Breast epithelium (tissue), 4 donors: ENCODE data around the gene PDP2. TPM values are rescaled to one million over a fixed set of nuclear protein-coding genes. Genes with fewer than 3 reads are reported as not detected.
A peak's percentile ranks its signal among the peaks of the same experiment; 100 is the strongest.

Experiments
- DNase-seq, 2 donors: peaks; one replicate each; pipeline ENCODE4 v3.0.0-alpha.2; 2019; ENCODE audit warnings: low spot score in 2 of 2
- H3K27ac ChIP-seq, 2 donors: fragments of 200-600 bp; sonication (generic) in 1 of 2; one replicate each; pipeline ENCODE4 v1.5.1; 2016 to 2019; ENCODE audit warnings: mild to moderate bottlenecking in 1 of 2
- H3K27me3 ChIP-seq, 2 donors: fragments of 200-600 bp; sonication (generic) in 1 of 2; one replicate each; pipeline versions ENCODE4 v1.5.1 to v1.6.0; 2017 to 2019; ENCODE audit warnings: control low read depth in 1 of 2, mild to moderate bottlenecking in 1 of 2
- H3K36me3 ChIP-seq: fragments of 200-600 bp; one replicate; pipeline ENCODE4 v1.5.1; 2019
- H3K4me1 ChIP-seq, 2 donors: fragments of 200-600 bp; sonication (generic); one replicate each; pipeline ENCODE4 v1.5.1; 2016 to 2019; ENCODE audit warnings: control low read depth in 1 of 2
- H3K4me3 ChIP-seq, 3 donors: fragments of 200-600 bp; sonication (generic); 1 replicate in 2 of 3; 2 replicates in 1 of 3; pipeline ENCODE4 v1.5.1; 2016 to 2019; ENCODE audit warnings: mild to moderate bottlenecking in 3 of 3, moderate library complexity in 2 of 3
- H3K9me3 ChIP-seq, 2 donors: fragments of 200-600 bp; sonication (generic) in 1 of 2; one replicate each; pipeline ENCODE4 v1.5.1; 2016 to 2019; ENCODE audit warnings: control low read depth in 1 of 2
- POLR2A ChIP-seq: fragments of 450-650 bp; IDR thresholded peaks from one replicate; pipeline ENCODE4 v1.6.1; 2016; ENCODE audit warnings: antibody characterized with exemption, mild to moderate bottlenecking, moderate library complexity
- POLR2AphosphoS5 ChIP-seq, 3 donors: sonication (generic); formaldehyde crosslinking; IDR thresholded peaks; one replicate each; pipeline ENCODE4 v1.6.1; 2017; ENCODE audit warnings: antibody characterized with exemption in 3 of 3
- intact Hi-C: fragments of 100-400 bp; cut with DNase I; formaldehyde crosslinking; loops from one replicate; pipeline ENCODE4 v1.15.1; 2023; ENCODE audit warnings: low total_unique reads
- total RNA-seq, 3 donors: library from RNA; depleted of rRNA; stranded (reverse); fragments of >200 nt; gene quantifications; one replicate each; pipeline ENCODE4 v1.1.0, GENCODE V29; 2016
- TF ChIP-seq, protein P1 (sequence below), 3 donors: fragments of 450-650 bp; IDR thresholded peaks; one replicate each; pipeline ENCODE4 v1.5.1; 2016 to 2017; ENCODE audit warnings: antibody characterized with exemption in 3 of 3, mild to moderate bottlenecking in 3 of 3, moderate library complexity in 3 of 3

PDP2 gene
- total RNA-seq, 3 donors from 2014 or later = 8.8 to 18.6 (median 9.4) TPM

- Histone ChIP-seq H3K27me3 (no peaks in the 10 kb centered on the region), H3K4me3 (no peak overlapping the region), H3K36me3 (no peaks in the 10 kb centered on the region), H3K9me3 (no peaks in the 10 kb centered on the region), H3K27ac (no peak overlapping the region), H3K4me1 (no peaks in the 10 kb centered on the region)
- TF ChIP-seq POLR2AphosphoS5 (IDR thresholded peaks at IDR 0.05) (no peak), POLR2A (no peak)
- TF ChIP-seq, protein P1, sequence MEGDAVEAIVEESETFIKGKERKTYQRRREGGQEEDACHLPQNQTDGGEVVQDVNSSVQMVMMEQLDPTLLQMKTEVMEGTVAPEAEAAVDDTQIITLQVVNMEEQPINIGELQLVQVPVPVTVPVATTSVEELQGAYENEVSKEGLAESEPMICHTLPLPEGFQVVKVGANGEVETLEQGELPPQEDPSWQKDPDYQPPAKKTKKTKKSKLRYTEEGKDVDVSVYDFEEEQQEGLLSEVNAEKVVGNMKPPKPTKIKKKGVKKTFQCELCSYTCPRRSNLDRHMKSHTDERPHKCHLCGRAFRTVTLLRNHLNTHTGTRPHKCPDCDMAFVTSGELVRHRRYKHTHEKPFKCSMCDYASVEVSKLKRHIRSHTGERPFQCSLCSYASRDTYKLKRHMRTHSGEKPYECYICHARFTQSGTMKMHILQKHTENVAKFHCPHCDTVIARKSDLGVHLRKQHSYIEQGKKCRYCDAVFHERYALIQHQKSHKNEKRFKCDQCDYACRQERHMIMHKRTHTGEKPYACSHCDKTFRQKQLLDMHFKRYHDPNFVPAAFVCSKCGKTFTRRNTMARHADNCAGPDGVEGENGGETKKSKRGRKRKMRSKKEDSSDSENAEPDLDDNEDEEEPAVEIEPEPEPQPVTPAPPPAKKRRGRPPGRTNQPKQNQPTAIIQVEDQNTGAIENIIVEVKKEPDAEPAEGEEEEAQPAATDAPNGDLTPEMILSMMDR (IDR thresholded peaks at IDR 0.05) = no peak
- DNase-seq = no peak
- intact Hi-C loops = no loop called here
These were observed 22.9 kb upstream of the PDP2 start for GRCh38 chr16:66857437-66857836.

DNA sequence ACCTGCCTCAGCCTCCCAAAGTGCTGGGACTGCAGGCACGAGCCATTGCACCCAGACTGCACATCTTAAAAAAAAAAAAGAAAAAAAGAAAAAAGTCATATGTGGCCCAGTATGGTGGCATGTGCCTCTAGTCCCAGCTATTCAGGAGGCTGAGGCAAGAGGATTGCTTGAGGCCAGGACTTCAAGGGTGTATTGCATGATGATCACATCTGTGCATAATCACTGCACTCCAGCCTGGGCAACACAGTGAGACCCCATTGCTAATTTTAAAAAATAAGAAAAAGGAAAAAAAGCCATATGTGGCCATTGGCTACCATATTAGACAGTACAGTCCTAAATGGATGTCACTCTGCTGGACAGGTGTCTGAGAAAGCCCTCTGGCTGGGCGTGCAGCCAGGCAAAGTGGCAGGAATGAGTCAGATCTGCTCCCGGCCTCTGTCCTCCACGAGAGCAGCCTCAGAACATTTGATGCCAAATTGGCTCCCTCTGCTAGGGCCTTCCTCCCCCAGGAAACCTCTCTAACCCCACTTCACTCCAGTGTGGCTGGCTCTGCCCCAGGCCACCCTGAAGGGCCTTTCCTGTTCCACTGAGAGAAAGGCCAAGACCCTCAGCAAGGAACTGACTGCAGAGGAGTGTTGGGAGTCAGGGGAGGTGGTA lies 21.4 kb upstream of the PDP2 start:
- no peaks in the 10 kb centered on the region for H3K9me3 ChIP-seq
- TF ChIP-seq POLR2A (no peak), POLR2AphosphoS5 (IDR thresholded peaks at IDR 0.05) (no peak)
- TF ChIP-seq, protein P1 (IDR thresholded peaks at IDR 0.05) = no peak

DNA sequence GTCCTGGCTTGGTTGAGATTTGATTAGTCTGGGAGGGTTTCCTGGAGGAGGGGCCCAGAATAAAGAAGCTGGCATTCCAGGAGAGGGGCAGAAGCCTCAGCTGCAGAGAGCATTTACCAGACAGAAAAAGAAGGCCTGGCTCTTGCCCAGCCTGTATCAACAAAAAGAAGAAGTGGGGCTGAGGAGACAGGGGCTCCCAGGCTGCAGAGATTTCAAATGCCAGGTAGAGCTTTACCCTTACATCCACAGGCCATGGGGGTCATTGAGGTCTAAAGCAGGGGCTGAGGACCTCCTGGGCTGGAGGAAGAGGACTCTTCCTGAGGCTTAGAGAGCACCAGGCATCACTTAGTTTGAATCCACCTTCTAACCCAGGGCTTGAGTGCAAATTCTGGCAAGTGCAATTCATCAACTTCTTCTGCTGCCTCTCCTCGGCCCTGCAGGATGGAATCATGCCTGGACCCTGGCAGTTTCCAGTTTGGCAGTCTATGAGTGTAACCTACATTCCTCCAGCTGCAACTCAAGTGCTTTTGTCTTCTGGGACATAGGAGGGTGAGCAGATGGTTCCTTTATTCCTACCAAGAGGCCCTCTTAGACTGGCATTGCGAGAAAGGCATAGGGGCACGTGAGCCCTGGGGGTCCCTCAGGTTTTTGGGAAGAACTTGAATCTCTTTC lies 20.8 kb upstream of the PDP2 start:
- Histone ChIP-seq H3K4me1 (no peaks in the 10 kb centered on the region), H3K9me3 (no peaks in the 10 kb centered on the region), H3K27ac (no peak overlapping the region), H3K27me3 (no peaks in the 10 kb centered on the region), H3K36me3 (no peaks in the 10 kb centered on the region), H3K4me3 (no peak overlapping the region)
- intact Hi-C loops = loop anchor here (10.0 kb wide), 1 partner anchor 455 kb away; no protein-coding TSS in a partner anchor
- TF ChIP-seq, protein P1 (IDR thresholded peaks at IDR 0.05) = no peak
- no peak for DNase-seq

More for the DNA sequence above, 21.4 kb upstream of the PDP2 start:
- Histone ChIP-seq H3K4me3 (no peak overlapping the region), H3K27me3 (no peaks in the 10 kb centered on the region), H3K27ac (no peak overlapping the region), H3K36me3 (no peaks in the 10 kb centered on the region), H3K4me1 (no peaks in the 10 kb centered on the region)
- DNase-seq = peak in 1 of 2 donors; percentile 39
- intact Hi-C loops = no loop called here

- H3K27ac ChIP-seq = no peak overlapping the region
- no peaks in the 10 kb centered on the region for H3K9me3 ChIP-seq
- no peak overlapping the region for H3K4me3 ChIP-seq
- no peaks in the 10 kb centered on the region for H3K27me3 ChIP-seq
- TF ChIP-seq POLR2A (no peak), POLR2AphosphoS5 (IDR thresholded peaks at IDR 0.05) (no peak)
- TF ChIP-seq, protein P1 (IDR thresholded peaks at IDR 0.05) = no peak
- DNase-seq = no peak
- intact Hi-C loops = loop anchor here (10.0 kb wide), 1 partner anchor 457 kb away; no protein-coding TSS in a partner anchor
- no peaks in the 10 kb centered on the region for H3K4me1 ChIP-seq
- H3K36me3 ChIP-seq = no peaks in the 10 kb centered on the region
These were observed 18.2 kb upstream of the PDP2 start for GRCh38 chr16:66862023-66862520.

DNA sequence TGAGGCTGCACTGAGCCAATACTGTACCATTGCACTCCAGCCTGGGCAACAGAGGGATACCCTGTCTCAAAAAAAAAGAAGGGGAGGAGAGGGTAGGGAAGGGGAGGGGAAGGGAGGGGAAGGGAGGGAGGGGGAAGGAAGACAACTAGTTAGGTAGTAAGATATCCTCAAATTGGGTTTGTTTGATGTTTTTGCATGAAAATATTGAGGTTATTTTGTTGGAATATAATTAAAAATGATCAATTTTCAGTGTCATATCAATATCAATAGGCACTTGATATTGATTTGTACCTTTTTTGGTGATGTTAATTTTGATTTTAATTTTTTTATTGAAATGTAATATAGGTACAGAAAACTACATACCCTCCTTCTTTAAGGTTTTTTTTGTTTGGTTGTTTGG lies 16.6 kb upstream of the PDP2 start:
- Histone ChIP-seq H3K4me3 (no peak overlapping the region), H3K27me3 (no peaks in the 10 kb centered on the region), H3K4me1 (no peaks in the 10 kb centered on the region), H3K27ac (no peak overlapping the region), H3K9me3 (no peaks in the 10 kb centered on the region), H3K36me3 (no peaks in the 10 kb centered on the region)
- TF ChIP-seq, protein P1 (IDR thresholded peaks at IDR 0.05) = no peak
- TF ChIP-seq POLR2A = no peak
- TF ChIP-seq POLR2AphosphoS5 (IDR thresholded peaks at IDR 0.05) = no peak
- DNase-seq = no peak
- intact Hi-C loops = loop anchor here (10.0 kb wide), 1 partner anchor 459 kb away; no protein-coding TSS in a partner anchor
